Measurements from ENCODE around the gene SLC39A5. TPM values are rescaled to one million over a fixed set of nuclear protein-coding genes. Genes with fewer than 3 reads are reported as not detected.

Gene SLC39A5
- polyA plus RNA-seq, 1 of the 3 experiments (the other 2 are of a cell fraction) = 0.12 TPM

GRCh38 chr12:56189099-56189917 lies 40.5 kb upstream of the SLC39A5 start, which contains the start of gene SMARCC2:
SMARCC2 (minus strand) TSS chr12:56189483; CDS start chr12:56189461, 22 bp downstream.
- Histone ChIP-seq H3K27me3 (ENCODE audit: insufficient read depth) (no peaks in the 10 kb centered on the region), H3K27ac (ENCODE audit: low read depth in 2 of 2, low read length in 1 of 2) (peak within 1 kb of the TSS; percentile 83 to 87), H2AFZ (ENCODE audit: low read depth) (peak within 1 kb of the TSS; percentile 96), H3K9me3 (no peaks in the 10 kb centered on the region), H3K79me2 (ENCODE audit: insufficient read depth) (peaks cover 46% of the 10 kb centered on the region), H3K9ac (peak within 1 kb of the TSS; percentile 94), H3K9me2 (no peaks in the 10 kb centered on the region), H3K36me3 (replicated peaks in 1 of 2; ENCODE audit: control insufficient read depth in 1 of 2, insufficient read depth in 2 of 2, low read length in 1 of 2) (peaks cover 16 to 26% of the 10 kb centered on the region in 2 experiments), H3K4me1 (ENCODE audit: control insufficient read depth in 1 of 2, insufficient read depth in 2 of 2, low read depth in 1 of 2, low read length in 1 of 2) (peaks cover 8 to 13% of the 10 kb centered on the region in 2 experiments; a peak in 2 of 4 replicates), H3K4me3 (ENCODE audit: low read depth in 2 of 2, low read length in 1 of 2) (peak within 1 kb of the TSS; percentile 87 to 91), H4K20me1 (ENCODE audit: insufficient read depth) (peaks cover 8% of the 10 kb centered on the region), H3K4me2 (peak within 1 kb of the TSS; percentile 97), H3F3A (replicated peaks; ENCODE audit: insufficient read depth) (peaks cover 19% of the 10 kb centered on the region)
- ChIA-PET CTCF (interaction anchor here (0.6 to 13.8 kb wide), 72 partner anchors 10 to 1416 kb away, joined by 3 to 272 read pairs (median 5); partner anchors contain the start of genes ANKRD52, COQ10A, CS and ERBB3), POLR2A (interaction anchor here (0.7 to 2.2 kb wide), 15 partner anchors 26 to 272 kb away, joined by 3 to 21 read pairs (median 4); partner anchors contain the start of genes ANKRD52, COQ10A, ESYT1 and MYL6)
- peak; percentile 97 for DNase-seq
- 1% methylated on average over 15 of the region's 93 CpGs for WGBS (ENCODE audit: low lambda C conversion rate)
- TF ChIP-seq MAX (IDR thresholded peaks at IDR 0.05; ENCODE audit: low read depth) (0 out of 2 replicates have a peak, but pooled peaks have one; percentile 48), FOXM1 (IDR thresholded peaks at IDR 0.05; ENCODE audit: low read depth) (no peak), MXI1 (IDR thresholded peaks at IDR 0.05; ENCODE audit: low read depth, low read length) (peak; percentile 12; the same call in 1 of the 2 replicates), YY1 (IDR thresholded peaks at IDR 0.05; ENCODE audit: low read depth) (peak; percentile 81), IRF3 (IDR thresholded peaks at IDR 0.05; ENCODE audit: low read depth, low read length) (no peak), USF1 (IDR thresholded peaks at IDR 0.05; ENCODE audit: borderline replicate concordance, low read depth) (no peak), SIN3A (IDR thresholded peaks at IDR 0.05; ENCODE audit: borderline replicate concordance, low read depth, low read length) (0 out of 2 replicates have a peak, but pooled peaks have one; percentile 1), CTCF (IDR thresholded peaks at IDR 0.05) (peak; percentile 70), CHD2 (IDR thresholded peaks at IDR 0.05; ENCODE audit: low read length, partially characterized antibody) (peak; percentile 38), RAD21 (IDR thresholded peaks at IDR 0.05; ENCODE audit: low read length) (peak; percentile 50), SMC3 (IDR thresholded peaks at IDR 0.05; ENCODE audit: low read depth, low read length) (peak; percentile 67), GABPA (IDR thresholded peaks at IDR 0.05; ENCODE audit: low read depth) (0 out of 2 replicates have a peak, but pooled peaks have one; percentile 9), REST (IDR thresholded peaks at IDR 0.05; ENCODE audit: low read depth, low read length) (peak; percentile 65; the same call in 1 of the 2 replicates), RCOR1 (IDR thresholded peaks at IDR 0.05; ENCODE audit: low read length) (peak; percentile 32; the same call in 1 of the 2 replicates), TCF12 (IDR thresholded peaks at IDR 0.05) (no peak), TAF1 (IDR thresholded peaks at IDR 0.05; ENCODE audit: borderline replicate concordance, low read depth, low read length) (0 out of 2 replicates have a peak, but pooled peaks have one; percentile 37), POLR2AphosphoS5 (IDR thresholded peaks at IDR 0.05; ENCODE audit: low read depth, low read length) (peak; percentile 50; the same call in 1 of the 2 replicates)
